ENCODE results near the gene TCHP. TPM values are rescaled to one million over a fixed set of nuclear protein-coding genes. Genes with fewer than 3 reads are reported as not detected.

Gene TCHP
- total and polyA plus RNA-seq, 2 of the 13 experiments (the other 11 are each of a cell fraction or from before 2014, with no cell fraction given) = 6.7 to 12.2 TPM

- TF ChIP-seq BRF2 (CRISPR knock-in tag; IDR thresholded peaks at IDR 0.05) (no peak), ZNF660 (CRISPR knock-in tag; IDR thresholded peaks at IDR 0.05; ENCODE audit: borderline replicate concordance, low read depth) (no peak), TAF1 (CRISPR knock-in tag; IDR thresholded peaks at IDR 0.05) (no peak), PTBP1 (IDR thresholded peaks at IDR 0.05; ENCODE audit: low read depth, low read length, poor library complexity, severe bottlenecking) (no peak), CCAR2 (optimal IDR thresholded peaks at IDR 0.05; ENCODE audit: low read depth, low read length) (no peak), MAF1 (CRISPR knock-in tag; IDR thresholded peaks at IDR 0.05; ENCODE audit: borderline replicate concordance) (no peak), PATZ1 (CRISPR knock-in tag; IDR thresholded peaks at IDR 0.05) (peak; percentile 39; the same call in 1 of the 2 replicates), ATF1 (CRISPR knock-in tag; IDR thresholded peaks at IDR 0.05) (peak; percentile 73; the same call in 1 of the 2 replicates), ZNF180 (CRISPR knock-in tag; IDR thresholded peaks at IDR 0.05; ENCODE audit: borderline replicate concordance, low read depth) (no peak), STAT6 (CRISPR knock-in tag; IDR thresholded peaks at IDR 0.05; ENCODE audit: borderline replicate concordance) (no peak), ZNF784 (CRISPR knock-in tag; IDR thresholded peaks at IDR 0.05; ENCODE audit: borderline replicate concordance) (no peak), SRSF1 (optimal IDR thresholded peaks at IDR 0.05; ENCODE audit: low read depth, low read length) (no peak), SMAD9 (CRISPR knock-in tag; IDR thresholded peaks at IDR 0.05) (no peak)
- TF ChIP-seq, protein P1, sequence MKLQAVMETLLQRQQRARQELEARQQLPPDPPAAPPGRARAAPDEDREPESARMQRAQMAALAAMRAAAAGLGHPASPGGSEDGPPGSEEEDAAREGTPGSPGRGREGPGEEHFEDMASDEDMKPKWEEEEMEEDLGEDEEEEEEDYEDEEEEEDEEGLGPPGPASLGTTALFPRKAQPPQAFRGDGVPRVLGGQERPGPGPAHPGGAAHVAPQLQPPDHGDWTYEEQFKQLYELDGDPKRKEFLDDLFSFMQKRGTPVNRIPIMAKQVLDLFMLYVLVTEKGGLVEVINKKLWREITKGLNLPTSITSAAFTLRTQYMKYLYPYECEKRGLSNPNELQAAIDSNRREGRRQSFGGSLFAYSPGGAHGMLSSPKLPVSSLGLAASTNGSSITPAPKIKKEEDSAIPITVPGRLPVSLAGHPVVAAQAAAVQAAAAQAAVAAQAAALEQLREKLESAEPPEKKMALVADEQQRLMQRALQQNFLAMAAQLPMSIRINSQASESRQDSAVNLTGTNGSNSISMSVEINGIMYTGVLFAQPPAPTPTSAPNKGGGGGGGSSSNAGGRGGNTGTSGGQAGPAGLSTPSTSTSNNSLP (IDR thresholded peaks at IDR 0.05; ENCODE audit: low read depth, low read length) = peak; percentile 91; the same call in 1 of the 2 replicates
- TF ChIP-seq, protein P2, sequence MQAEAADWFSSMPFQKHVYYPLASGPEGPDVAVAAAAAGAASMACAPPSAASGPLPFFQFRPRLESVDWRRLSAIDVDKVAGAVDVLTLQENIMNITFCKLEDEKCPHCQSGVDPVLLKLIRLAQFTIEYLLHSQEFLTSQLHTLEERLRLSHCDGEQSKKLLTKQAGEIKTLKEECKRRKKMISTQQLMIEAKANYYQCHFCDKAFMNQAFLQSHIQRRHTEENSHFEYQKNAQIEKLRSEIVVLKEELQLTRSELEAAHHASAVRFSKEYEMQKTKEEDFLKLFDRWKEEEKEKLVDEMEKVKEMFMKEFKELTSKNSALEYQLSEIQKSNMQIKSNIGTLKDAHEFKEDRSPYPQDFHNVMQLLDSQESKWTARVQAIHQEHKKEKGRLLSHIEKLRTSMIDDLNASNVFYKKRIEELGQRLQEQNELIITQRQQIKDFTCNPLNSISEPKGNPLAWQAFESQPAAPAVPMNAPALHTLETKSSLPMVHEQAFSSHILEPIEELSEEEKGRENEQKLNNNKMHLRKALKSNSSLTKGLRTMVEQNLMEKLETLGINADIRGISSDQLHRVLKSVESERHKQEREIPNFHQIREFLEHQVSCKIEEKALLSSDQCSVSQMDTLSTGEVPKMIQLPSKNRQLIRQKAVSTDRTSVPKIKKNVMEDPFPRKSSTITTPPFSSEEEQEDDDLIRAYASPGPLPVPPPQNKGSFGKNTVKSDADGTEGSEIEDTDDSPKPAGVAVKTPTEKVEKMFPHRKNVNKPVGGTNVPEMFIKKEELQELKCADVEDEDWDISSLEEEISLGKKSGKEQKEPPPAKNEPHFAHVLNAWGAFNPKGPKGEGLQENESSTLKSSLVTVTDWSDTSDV (CRISPR knock-in tag; IDR thresholded peaks at IDR 0.05) = no peak
- TF ChIP-seq, protein P3, sequence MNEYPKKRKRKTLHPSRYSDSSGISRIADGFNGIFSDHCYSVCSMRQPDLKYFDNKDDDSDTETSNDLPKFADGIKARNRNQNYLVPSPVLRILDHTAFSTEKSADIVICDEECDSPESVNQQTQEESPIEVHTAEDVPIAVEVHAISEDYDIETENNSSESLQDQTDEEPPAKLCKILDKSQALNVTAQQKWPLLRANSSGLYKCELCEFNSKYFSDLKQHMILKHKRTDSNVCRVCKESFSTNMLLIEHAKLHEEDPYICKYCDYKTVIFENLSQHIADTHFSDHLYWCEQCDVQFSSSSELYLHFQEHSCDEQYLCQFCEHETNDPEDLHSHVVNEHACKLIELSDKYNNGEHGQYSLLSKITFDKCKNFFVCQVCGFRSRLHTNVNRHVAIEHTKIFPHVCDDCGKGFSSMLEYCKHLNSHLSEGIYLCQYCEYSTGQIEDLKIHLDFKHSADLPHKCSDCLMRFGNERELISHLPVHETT (CRISPR knock-in tag; conservative IDR thresholded peaks at IDR 0.05) = no peak
Observed at GRCh38 chr12:109949089-109949488, 49.0 kb downstream of the TCHP start (continued).

Data from HepG2 (cell line).